ENCODE data around the gene NKTR.

Gene NKTR

DNA sequence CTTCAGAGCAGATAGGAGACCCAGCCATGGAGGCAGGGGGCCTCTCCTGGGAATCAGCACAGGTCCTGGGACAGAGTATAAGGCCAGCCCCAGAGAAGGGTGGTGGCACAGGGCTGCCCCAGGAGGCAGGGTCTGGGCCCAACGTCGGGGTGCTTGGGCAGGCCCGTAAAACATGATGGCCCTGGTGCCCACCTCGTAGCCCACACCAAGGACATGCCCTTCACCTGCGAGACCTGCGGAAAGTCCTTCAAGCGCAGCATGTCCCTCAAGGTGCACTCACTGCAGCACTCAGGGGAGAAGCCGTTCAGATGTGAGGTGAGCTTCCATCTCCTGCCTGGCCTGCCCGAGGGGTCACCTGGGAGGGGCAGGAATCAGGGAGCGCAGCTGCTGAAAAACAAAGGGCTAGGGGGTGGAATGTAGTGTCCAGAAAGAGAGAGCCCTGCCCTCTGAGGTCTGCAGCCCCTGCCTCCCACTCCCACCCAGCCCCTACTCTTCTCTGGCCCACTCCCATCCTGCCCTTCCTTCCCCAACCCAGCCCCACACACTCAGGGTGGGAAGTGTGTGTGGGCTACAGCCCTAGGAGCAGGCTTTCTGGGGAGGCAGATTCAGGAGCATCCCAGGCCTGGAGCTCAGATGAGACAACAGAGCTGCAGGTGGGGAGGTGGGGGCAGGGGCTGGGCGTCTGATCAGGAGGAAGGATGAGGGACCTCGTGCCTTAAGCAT, 62.5 kb downstream of the NKTR start:
- no peak for DNase-seq (ENCODE audit: low read depth)

DNA sequence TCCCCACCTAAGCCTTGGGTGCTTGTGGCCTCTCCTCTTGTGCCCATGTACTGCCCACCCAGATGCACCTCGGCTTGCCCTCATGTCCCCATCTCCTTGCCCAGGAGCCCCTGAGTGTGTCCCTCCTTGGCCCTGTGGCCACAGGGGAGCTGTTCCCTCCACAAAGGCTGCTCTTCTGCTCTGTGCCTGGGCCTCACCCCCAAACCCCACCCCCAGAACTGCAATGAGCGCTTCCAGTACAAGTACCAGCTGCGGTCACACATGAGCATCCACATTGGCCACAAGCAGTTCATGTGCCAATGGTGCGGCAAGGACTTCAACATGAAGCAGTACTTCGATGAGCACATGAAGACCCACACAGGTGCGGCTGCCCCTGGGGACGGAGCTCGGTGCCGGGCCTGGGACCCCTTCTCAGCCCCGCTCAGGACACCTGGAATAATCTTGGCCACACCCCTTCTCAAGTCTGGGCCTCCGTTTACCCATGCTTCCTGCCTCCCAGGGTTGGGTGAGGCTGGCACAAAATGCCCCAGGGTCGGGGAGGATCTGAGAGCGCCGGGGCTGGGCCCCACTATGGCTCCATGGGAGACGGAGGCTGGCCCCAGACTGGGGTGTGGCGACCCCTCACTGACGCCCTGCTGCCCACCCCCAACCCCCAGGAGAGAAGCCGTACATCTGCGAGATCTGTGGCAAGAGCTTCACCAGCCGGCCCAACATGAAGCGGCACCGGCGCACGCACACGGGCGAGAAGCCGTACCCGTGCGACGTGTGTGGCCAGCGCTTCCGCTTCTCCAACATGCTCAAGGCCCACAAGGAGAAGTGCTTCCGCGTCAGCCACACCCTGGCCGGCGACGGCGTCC, 63.3 kb downstream of the NKTR start:
- DNase-seq (ENCODE audit: low read depth) = no peak

DNA sequence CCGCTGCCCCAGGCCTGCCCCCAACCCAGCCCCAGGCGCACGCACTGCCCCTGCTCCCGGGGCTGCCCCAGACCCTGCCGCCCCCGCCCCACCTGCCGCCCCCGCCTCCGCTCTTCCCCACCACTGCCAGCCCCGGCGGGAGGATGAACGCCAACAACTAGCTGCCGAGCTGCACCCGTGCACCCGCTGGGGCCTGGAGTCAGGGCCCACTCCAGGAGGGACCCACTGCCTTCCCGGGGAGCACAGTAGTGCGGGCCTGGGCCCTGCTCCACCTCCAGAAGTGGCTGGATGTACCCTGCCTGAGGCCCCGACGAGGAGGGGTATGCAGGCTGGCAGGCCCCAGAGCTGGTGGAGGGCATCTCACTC, 63.9 kb downstream of the NKTR start:
- no peak for DNase-seq (ENCODE audit: low read depth)

DNA sequence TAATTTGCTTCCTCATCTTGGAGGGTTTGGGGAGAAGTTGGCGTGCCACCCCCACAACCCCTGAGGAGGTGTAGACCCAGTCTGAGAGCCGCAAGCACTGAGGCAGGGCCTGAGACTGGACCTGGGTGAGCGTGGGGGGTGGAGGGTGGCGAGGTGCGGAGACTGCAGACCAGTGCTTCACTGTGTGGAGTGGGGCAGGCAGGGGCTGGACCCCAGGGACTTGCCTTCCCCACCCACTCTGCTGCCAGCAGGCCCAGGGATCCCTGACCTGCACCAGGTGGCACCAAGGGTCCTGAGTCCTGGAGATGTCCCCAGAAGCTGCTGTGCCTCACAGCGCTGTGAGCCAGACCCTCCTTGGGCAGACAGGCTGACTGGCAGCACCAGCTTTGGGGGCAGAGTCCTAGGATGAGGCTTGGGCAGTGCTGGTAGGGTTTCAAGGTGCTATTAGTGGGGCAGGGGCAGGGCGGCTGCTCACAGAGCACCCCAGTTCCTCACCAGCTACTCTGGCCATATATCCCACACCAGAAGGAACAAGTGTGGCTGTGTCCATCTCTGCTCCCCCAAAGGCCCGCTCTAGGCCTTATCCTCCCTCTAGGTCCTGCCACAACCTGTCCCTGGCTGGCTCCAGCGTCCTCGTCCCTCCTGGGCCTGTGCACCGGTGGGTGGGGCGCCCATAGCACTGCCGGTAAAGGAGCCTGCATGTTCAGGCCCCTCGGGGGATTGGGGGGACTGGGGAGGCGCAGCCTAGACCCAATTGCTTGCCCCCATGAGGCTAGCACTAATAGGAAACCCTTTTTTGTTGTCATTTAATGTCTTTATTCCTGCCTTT, 64.8 kb downstream of the NKTR start:
- no peak for DNase-seq (ENCODE audit: low read depth)

DNA sequence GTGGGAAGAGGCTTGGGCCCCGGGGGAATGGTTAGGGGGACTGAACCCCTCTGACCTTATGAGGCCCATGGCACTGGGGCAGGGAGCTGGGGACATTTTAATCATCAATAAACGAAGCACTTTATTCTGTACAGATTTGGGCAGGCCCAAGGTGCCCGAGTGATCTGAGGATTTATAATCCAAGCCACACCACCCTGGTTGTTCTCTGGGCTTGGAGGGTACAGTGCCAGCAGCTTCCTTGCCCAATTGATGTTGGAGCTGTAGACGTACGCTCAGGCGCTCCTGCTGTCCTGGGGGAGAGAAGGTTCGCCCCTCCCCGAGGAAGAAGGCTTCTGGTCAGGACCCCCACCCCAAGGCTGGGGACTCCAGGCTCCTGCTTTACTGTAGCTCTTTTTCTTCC, 65.5 kb downstream of the NKTR start:
- DNase-seq (ENCODE audit: low read depth) = no peak

DNA sequence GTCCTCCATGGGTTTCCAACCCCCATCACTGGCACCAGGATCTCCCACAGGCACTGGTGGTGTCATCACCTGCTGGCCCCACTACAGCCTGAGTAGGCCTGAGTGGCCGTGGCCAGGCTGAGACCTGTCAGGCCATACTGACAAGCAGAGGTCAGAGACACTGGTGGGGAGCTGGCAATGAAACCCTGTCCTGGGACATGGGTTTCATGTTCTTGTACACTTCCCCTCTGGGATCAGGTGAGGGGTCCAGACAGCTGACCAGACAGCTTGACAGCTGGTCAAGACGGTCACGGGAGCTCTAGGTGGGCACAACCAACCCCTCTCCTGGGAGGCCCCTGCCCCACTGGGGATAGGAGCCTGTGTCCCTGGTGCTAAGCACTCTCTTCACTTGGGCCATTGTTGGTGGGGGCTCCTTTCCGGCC, 66.1 kb downstream of the NKTR start:
- DNase-seq (ENCODE audit: low read depth) = no peak

DNA sequence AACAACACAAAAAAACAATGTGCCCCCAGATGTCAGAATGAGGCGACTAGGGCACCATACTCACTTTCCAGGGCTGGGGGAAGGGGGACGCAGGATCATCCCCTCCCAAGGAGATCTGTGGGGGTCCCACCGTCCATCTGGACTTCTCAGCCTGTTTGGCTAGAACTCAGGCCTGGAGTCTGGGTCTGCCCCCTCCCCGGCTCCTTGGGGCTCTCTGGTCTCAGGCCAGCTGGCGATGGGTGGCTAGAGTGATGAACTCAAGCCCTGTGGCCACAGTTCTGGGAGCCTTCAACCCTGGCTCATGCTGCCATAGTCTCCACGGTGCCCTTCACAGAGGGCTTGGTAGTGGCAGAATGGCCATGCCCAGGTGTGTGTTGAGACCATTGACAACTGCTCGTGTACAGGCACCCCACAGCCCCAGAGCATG, 66.6 kb downstream of the NKTR start:
- DNase-seq (ENCODE audit: low read depth) = no peak

DNA sequence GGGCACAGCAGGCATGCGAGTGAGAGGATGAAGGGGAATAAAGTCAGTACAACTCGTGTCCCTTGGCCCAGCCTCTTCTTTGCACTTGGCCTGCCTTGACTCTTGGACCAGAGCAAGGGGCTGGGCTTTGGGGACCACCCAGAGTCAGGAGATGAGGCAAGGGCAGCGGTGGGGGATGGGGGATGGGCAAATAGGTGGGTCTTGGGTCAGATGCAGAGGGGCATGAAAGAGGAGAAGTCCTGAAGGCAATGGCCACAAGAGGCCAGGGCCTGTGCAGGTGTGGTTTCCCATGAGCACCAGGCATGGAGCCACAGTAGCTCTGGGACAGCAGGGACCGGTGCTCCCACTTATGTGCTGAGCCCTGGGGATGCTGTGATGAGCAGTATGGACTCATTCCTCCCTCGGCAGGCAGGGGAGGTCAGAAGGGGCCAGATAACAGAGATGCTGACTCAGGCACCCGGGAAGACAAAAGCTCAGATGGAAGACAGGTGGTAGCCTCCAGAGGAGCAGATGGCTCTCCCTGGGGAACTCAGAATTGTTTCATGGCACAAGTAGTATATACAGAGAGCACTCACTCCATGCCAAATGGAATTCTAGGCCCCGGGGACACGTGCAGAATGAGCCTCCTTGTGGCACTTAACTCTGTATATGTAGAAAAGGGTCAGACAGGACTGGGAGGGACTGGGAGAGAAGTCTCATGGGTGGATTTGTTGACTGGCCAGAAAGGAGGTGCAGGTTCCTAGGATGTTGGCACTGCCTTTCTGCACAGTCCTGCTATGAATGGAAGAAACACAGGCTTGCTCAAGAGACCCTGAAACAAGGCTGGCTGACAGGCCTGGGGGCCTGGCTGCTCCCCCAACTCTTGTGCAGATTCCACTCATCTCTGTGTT, 67.3 kb downstream of the NKTR start:
- DNase-seq (ENCODE audit: low read depth) = no peak

DNA sequence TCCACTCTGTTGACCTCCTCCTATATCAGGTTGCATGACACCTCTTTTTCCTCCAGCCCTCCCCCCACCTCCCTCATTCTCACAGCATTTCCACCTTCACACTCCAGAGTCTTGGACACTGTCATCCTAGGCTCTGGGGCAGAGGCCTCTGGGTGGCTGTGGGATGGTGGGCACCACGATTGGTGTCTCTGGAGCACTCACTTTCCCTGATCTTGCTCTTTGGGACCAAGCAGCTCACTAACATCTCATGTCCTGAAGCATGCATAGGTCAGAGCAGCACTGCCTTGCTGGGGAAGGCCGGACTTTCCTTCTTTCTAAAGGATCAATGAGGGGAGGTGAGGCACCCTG, 67.9 kb downstream of the NKTR start:
- DNase-seq (ENCODE audit: low read depth) = no peak

DNA sequence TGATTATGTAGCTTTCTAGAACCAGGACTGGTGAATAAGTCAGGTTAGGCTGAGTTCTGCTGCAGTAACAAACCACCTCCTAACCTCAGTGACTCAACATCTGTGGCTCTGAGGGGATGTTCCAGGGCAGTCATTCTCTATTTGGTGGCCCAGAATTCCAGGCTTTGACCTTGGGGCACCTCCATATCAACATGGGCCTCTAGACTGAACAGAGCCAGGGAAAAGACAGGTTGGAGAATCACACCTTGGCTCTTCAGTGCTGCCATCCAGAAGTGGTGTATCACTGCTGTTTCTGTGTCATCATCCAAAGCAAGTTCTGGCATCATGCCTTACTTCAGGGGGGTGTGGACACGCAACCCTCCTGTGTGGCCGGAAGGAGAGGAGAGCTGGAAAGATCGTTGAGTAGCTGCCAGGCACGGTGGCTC, 68.3 kb downstream of the NKTR start:
- no peak for DNase-seq (ENCODE audit: low read depth)

DNA sequence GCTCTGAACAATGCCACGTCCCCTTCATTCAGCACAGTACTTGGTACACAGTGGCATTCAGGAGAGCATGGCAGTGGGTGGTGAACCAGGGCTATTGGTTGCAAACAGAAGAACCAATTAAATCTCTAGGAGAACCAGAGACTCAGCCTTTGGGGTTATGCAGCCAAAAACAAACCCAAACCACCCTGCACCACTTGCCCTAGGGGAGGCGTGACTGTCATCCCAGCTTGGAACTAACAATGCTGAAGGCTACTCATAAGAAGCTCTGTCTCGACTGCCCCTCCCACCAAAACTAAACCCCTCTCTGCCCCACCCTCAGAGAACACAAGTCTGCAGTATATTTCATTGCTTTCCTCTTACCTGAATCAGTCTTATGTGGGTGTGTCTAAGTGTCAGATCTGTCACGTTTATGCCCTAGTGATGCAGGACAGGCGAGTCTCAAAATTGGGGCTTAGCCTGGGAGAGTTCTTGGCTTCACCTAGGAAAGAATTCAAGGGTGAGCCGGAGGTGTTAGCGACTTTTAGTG, 69.6 kb downstream of the NKTR start:
- DNase-seq (ENCODE audit: low read depth) = no peak

DNA sequence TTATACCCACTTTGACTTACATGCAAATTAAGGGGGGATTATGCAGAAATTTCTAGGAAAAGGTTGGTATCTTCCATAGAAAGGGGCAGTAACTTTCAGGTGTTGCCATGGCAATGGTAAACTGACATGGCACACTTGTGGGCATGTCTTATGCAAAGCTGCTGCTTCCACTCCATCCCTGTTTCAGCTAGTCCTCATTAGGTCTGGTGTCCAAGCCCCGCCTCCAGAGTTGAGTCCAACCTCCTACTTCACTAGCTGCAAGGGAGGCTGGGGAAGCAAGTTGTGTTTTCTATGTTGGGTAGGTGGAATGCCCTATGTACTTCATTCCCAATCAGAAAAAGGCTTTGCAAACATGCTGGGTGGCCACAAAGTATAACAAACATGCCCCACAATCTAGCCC, 70.2 kb downstream of the NKTR start:
- no peak for DNase-seq (ENCODE audit: low read depth)

DNA sequence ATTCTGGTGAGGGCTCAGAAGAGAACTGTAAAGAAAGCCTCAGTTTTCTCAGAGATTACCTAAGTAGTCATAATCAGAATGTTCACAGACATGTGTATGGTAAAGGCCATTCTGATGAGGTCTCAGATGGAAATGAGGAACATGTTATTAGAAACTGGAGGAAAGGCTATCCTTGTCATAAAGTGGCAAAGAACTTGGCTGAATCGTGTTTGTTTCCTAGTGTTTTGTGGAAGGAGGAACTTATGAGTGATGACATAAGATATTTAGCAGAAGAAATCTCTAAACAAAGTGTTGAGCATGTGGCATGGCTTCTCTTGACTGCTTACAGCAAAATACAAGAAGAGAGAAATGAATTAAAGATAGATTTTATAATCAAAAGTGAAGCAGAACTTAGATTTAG, 72.0 kb downstream of the NKTR start:
- DNase-seq (ENCODE audit: low read depth) = no peak

DNA sequence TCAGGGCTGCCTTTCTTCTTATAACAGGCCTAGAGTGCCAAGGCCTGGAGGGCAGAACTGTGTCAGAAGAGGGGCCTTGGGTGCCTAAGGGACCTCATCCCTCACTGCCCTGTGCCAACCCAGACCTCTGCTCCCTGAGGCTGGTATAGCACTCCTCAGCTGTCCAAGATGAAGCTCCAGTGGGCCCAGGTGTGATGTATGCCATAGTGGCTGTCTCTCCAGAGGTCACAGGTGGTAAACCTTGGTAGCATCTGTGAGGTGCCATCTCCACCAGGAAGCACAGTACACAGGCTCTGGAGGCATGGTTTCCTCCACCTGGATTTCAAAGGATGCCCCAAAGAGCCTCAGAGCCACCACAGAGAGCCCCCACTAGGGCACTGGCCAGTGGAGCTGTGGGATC, 72.6 kb downstream of the NKTR start:
- no peak for DNase-seq (ENCODE audit: low read depth)

DNA sequence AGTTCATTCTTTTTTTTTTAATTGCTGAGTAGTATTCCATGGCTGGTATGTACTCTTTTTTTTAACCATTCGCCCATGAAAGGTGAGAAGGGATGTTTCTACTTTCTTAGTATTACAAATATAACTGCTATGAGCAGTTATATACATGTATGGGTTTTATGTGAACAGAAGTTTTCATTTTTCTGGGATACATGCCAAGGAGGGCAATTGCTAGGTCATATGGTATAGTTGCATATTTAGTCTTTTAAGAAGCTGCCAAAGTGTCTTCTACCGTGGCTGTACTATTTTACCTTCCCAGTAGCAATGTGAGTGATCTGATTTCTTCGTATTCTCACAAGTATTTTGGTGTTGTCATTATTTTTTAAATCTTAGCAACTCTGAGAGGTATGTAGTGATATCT, 73.7 kb downstream of the NKTR start:
- DNase-seq (ENCODE audit: low read depth) = no peak

DNA sequence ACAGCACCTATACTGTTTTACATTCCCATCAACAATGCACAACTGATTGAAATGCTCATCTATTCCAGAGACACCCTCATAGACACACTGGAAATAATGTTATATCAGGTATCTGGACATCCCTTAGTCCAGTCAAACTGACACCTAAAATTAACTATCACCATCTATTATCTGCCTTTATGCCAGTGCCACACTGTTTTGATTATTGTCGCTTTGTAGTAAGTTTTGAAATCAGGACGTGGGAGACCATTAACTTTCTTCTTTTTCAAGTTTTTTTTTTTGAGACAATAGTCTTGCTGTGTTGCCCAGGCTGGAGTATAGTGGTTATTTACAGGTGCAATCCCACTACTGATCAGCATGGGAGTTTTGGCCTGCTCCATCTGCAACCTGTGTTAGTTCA, 75.4 kb downstream of the NKTR start:
- no peak for DNase-seq (ENCODE audit: low read depth)

DNA sequence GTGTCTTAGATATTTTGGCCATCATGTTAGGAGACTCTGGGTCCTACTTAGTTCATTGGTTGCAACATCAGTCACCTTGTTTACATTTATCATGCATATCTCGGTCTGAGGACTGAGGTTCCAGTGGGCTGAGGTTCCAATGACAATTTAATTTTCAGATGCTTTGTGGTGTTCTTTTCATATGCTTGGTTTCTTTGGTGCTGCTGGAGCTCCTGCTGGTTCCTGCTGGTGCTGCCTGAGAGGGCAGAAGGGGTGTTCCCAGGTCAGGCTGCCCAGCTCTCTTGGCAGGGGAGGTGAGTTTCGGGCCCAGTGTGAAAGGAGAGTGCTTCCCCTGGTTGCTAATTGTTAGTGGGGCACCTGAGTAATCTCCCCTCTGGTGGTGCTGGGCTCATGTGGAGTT, 78.0 kb downstream of the NKTR start:
- DNase-seq (ENCODE audit: low read depth) = no peak

DNA sequence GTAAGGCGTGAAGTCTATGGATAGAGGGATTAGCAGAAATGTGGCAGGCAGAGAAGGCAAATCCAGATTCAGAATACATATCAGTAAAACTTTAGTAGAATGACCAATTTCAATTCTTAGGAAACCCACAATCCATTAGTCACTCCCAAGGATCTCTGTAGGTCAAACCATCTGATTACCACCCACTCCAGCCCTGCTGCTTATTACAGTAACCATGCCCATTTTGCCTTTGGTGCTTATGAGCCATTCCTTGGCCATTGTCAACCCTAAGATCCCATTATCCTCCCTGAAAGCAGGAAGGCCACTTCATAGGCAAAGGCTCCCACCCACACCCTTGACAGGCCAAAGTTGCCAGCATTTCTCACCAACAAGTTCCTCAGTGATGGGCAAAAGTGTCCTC, 79.8 kb downstream of the NKTR start:
- DNase-seq (ENCODE audit: low read depth) = no peak

DNA sequence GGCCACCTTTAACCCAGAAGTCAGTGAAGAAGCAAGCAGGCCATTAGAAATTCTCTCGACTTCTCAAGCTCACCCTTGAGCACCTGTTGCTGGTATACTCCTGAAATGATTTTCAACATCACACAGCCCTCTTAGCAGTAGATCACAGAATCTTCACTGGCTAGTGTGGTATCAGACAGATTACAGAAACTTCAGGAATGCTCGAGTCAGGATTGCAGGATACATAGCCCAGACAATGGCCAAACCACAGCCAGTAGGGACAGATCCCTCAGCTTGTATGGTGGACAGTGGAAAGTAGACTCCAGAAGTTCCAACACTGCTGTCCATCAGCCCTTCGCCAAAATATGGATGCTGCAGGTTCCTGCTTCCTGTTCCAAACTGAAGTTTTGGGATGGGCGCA, 80.3 kb downstream of the NKTR start:
- DNase-seq (ENCODE audit: low read depth) = no peak

DNA sequence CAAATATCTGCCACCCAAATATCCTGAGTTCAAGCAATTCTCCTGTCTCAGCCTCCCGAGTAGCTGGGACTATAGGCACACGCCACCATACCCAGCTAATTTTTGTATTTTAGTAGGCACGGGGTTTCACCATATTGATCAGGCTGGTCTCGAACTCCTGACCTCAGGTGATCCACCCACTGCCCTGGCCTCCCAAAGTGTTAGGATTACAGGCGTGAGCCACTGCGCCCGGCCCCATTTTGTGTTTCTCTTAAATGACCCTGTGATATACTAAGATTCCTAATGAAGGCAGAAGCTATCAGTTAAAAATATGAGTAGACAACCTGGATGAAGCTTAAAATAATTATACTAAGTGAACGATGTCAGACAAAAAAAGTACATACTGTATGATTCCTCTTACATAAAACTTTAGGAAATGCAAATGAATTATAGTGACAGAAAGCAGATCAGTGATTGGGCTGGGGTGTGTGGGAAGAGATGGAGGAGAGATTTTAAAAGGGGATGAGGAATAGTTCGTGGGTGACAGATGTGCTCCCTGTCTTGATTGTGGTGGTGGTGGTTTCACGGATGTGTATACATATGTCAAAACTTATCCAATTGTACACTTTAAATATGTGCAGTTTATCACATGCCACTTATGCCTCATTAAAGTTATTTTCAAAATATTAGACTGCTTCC, 81.0 kb downstream of the NKTR start:
- DNase-seq (ENCODE audit: low read depth) = no peak
